HG02759 (cell line): Measurements from ENCODE around the gene GPR141.
"Not testable (repeated sequence)": the region's sequence is repeated elsewhere in the genome, so short reads cannot be mapped to it uniquely, and the experiment has no call there.

Experiments
- ATAC-seq: cut with Tn5 transposase; IDR thresholded peaks from one replicate; pipeline ENCODE4 v1.9.1; 2021; ENCODE audit warnings: mild to moderate bottlenecking, moderate library complexity; ENCODE audit not compliant: unreplicated experiment

Gene GPR141

DNA sequence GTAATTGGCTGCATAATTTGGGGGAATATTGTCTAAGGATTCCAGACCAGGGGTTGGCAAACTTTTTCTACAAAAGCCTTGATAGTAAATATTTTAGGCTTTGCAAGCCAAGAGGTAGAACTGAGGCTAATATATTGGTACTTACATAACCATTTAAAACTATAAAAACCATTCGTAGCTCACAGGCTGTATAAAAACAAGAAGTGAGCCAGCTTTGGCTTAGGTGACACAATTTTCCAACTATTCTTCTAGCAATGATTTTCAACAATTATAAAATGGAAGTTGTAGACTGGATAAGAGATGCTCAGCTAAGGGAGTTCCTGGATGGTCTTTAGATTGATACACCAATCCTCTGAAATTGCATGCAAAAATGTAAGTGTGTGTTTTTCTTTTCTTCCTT, 1.4 kb downstream of the GPR141 start:
- no peak for ATAC-seq

DNA sequence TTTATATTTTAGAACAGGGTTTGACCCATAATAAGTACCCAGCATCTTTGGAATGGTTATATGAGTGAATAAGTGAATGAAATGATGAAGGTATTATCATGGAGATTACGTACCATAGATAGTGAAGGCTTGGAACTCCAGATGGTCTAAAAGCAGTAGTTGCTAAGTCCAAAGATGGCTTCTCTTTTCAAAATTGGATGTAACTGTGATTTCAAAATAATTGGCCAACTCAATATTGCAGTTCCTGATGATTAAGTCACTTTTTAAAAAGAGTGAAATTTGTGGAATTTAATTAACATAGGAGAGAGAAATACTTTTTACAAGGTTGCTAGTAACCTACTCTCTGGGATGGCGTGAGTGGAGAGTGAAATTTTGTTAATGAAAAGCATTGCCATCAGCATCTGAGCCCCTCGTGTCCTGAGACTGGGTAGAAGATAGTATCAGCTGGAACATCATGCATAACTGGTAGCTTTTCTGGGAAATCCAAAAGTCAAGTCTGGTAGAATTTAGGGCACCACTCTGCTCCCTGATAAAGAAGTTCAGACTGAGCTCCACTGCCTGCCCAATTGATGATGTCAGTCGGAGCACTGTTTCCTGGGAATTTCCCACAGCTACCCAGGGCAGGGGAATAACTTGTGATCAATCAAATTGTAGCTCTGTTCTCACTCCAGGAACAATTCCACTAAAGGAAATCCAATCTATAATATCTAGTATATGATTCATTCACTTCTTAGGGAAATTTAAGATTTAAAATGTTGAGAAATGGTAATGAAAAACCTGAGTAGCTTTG, 3.2 kb downstream of the GPR141 start:
- no peak for ATAC-seq

DNA sequence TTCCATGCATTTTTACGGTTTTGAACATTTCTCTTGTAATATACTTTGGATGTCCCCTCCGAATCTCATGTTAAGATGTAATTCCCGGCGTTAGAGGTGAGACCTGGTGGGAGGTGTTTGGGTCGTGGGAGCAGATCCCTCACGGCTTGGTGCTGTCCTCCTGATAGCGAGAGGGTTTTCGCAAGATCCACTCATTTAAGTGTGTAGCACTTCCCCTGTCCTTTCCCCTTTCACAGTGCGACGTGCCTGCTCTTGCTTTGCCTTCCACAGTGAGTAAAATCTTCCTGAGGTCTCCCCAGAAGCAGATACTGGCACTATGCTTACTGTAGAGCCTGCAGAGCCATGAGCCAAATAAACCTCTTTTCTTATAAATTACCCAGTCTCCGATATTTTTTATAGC, 6.6 kb downstream of the GPR141 start:
- ATAC-seq = no peak

DNA sequence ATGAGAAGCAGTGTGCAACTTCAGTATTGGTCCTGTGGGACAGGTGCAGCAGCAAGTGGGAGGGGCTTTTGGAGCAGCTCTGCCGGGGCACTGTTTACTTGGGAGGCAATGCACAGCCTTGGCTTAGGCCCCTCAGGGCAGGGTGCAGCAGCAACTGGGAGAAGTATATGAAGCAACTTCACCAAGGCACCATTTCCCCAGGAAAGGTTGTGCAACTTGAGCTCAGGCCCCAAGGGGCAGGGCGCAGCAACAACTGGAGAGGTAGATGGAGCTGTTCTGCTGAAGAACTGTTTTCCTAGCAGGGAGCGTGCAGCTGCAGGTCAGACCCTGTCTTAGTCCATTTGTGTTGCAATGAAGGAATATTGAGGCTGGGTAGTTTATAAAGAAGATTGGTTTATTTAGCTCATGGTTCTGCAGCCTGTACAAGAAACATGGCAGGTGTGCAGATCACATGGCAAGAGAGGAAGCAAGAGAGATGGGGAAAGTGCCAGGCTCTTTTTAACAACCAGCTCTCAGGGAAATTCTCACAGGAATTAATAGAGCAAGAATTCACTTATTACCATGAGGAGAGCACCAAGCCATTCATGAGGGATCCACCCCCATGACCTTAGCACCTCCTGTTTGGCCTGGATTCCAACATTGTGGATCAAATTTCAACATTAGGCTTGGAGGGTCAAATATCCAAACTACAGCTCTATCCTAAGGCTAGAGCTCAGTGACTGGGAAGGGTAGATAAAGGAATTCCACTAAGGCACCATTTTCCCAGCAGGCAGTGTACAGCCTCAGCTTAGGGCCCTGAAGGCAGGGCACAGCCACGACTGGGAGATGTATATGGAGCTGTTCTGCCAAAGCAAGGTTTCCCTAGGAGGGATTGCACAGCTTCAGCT, 10.9 kb downstream of the GPR141 start:
- ATAC-seq = no peak

DNA sequence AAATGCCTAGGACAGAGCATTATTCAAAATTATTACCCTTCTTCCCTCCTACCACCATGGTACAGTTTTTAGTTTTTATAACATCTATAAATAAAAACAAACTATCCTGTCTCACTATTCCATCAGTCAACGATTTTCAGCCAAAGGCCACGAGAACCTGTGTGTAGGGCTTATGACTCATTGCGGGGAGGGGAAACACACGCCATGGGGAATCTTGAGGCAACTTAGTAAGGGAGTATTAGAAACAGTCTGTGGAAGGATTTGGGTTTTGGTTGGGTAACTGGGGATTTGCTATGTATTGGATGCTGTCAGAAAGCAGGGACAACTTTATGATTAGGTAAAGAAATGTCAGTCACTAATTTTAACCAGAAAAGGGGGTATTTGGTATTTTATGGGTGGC, 14.7 kb downstream of the GPR141 start:
- ATAC-seq = no peak

DNA sequence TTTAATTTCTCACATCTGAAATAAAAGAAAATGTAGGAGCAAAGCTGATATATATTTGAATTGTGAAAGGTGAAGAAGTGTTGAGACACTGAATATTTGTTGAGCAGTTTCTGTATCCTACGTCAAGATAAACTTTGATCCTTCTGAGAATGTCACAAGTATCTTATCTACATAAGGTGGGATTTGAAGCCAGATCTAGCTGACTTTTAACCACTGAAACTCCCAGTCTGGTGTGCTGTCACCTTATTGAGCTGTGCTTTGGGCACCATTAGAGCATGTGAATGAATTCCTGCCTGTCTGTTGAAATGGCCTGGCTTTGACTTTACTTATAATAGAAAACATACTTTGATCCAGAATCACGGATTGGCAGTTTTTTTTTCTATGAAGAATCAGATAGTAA, 15.2 kb downstream of the GPR141 start:
- no peak for ATAC-seq

DNA sequence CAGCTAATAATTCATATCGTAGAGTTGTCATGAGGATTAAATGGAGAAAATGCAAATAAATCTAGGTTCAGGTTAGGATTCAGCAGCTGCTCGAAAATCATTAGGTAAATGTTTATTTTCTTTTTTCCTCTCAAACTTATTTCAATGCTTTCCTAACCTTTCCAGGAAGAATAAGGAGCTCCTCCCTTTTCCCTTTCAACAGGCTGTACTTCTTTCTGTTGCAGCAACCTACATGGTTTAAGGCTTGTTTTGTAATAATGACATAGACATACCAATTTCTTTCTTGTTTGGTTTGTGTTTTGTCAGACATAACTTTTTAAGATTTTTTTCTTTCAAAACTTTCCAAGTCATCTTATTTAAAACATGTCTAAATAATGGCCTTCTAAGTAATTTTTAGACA, 18.2 kb downstream of the GPR141 start:
- ATAC-seq = no peak

DNA sequence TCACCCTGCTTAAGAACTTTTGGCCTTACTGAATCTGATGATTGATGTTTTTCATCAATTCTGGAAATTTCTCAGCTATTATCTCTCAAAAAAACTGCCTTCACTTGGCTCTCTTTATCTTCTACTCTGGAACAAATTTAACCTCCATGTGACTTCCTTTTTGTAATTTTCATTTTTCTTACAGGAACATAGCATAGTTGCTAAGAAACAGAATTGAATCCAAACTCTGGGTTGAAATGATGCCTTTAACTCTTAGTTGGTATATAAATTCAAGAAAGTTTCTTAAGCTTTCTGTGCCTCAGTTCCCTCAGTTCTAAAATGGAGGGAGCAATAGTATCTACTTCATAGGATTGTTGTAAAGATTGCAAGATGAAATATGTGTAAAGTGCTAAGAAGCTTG, 19.8 kb downstream of the GPR141 start:
- ATAC-seq = no peak

DNA sequence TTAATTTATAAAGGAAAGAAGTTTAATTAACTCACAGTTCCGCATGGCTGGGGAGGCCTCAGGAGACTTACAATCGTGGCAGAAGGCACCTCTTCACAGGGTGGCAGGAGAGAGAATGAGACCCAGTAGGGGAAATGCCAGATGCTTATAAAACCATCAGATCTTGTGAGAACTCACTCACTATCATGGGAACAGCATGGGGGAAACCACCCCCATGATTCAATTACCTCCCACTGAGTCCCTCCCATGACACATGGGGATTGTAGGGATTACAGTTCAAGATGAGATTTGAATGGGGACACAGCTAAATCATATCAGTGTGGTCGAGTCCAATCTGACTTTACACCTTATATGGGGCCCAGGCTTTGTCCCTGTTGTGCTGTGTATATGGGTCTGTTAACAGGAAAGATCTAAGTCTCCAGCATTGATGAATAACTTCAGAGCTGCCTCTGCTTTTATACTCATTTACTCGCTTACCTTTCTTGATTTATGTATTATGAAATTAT, 20.8 kb downstream of the GPR141 start:
- not testable (repeated sequence) for ATAC-seq

DNA sequence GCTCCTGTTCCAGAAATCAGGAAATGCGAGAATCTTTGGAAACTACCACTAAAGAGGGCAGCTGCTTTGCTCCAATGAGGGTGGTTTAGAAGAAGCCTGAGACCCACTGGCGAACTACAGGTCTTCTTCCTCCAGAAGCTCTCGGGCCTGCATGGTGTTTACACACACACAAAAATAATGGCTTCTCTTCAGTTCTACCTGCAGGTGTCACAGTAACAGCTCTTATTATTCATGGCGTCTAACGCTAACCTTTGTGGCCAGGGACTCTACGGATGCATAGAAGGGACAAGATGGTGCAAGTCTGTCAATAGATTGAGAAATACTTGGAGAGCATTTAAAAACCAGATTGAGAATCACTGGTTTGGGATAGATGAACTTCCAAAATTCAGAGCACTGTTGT, 22.4 kb downstream of the GPR141 start:
- no peak for ATAC-seq

DNA sequence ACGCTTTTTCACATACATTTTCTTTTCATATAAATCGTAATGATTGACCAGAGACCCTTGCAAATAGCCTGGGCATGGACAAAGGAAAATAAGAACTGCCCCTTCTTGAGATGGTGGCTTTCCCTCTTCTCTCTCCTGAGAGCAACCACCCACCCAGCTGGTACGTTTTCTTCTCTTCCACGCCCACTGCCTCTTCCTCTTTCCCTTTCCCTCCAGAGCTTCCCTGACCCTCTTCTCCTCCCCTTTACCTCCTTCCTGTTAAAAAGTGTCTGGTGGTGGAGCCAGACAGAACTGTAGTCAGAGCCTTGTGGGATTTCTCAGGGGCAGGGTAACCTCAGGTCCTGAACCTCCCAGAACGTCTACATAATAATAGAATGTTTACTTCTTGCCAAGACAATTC, 23.2 kb downstream of the GPR141 start:
- no peak for ATAC-seq

DNA sequence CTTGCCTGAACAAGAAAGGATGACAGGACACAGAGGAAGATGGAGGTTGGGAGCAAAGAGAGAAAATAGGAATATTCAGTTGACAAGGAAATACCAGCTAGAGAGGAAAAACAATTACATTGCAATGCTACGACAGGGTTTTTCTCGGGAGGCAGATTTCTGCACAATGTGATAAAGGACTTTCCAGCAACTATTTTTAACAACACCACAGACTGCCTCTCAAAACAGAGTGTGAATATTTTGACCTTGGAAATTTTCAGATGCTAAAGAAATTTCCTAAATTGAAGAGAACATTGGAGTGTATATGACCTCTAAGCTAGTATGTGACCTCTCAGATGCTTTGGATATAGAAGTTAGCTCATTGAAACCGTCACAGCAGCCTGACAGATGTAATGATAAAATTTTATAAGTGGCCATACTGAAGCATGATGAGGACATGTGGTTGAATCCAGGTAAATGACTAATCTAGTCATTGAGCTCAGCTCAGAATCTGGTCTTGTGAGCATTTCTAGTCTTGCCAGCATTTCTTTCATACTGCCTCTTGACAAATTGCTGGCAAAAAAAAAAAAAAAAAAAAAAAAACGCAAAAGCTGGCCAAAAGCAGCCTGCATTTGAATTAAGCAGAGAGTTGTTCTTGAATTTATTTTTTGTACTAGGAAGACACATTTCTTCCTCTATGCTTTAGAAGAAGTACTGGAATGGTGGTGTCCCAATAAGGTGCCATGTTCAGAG, 24.4 kb downstream of the GPR141 start:
- ATAC-seq = no peak

DNA sequence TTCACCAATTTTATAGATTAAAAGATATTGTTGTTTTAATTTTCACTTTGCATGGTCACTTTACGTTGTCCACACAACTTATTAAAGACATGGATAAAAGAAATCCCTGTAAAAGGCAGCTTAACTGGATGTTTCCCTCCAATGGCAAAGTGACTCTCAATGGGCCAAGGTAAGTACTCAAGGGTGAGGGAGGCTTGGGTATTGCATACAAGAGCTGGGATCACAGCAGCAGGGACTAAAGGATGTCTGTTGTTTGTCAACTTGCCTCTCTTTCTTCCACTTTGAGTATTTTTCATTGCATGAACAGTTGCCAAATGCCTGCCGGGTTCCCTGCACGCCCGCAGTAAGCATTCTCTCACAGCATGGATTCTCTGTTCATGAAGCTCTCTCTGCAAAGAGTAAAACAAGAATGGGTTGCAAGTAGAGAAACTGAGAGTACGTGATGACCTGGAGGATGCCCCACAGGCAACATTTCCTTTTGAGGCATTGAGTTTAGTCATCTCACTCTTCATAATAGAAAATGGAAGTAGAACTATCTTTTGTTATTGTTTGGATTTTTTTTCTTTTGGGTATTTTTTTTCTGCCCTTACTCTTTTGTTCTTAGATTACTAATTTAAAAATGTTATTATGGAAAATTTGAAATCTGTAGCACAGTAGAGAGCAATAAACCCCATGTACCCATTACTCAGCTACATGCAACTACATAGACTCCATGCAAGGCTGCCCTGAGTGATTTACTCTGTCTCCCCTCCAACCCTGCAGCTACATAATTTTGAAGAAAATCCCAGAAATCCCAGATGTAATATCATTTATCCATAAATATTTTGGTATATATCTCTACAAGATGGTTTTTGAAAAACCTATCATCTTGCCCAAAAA, 26.3 kb downstream of the GPR141 start:
- ATAC-seq = peak; percentile 94

DNA sequence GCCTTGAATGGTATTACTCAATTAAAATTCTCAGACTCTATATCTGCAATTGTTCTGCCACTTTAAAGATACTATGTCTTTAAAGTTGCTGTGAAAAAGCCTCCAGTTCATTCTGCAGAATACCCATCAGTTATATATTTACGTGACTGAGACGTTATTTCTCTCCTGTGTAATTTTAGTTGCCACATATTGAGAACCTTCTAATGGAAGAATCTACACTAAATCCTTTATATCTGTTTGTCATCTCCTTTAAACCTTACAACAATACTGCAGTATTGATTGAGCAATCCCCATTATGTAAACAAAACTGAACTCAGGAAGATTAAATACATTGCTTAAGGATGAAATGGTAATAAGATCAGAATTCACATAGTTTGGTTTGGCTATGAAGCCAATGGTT, 30.0 kb downstream of the GPR141 start:
- no peak for ATAC-seq

DNA sequence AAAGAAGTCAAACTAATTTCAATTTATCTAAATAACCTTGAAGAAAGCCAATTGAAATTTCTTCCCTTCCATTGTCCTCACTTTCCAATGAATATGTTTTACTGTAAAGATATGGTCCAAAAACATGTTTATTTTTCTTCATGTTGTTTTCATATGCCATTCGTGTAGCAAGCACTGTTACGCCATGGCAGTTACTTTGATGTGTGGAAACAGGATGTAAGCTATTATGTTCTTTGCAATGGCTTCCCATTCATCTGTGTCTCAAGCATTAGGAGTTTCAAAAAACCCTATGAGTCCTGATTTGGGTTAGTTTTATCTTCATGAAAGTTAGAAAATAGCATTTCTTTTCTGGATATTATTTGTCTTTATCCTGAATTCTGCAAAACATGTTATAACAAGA, 31.0 kb downstream of the GPR141 start:
- ATAC-seq = no peak

DNA sequence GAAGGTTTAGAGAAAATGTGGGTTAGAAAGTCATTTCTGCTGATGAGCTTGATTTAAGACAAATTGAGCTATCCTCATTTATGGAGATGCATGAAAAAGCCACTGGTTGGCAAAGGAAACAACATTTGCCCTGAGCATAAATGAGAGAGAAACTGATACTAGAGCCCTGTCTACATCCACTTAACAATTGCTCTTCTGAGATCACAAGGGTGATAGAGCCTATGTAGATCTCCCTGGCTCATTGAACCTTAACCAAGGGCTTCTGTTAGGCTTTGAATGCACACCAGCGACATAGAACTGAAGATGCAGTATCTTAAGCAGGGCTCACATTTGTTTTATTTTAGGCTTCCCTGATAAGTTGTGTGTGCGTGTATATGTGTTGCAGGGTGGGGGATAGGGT, 35.0 kb downstream of the GPR141 start:
- ATAC-seq = peak; percentile 62

DNA sequence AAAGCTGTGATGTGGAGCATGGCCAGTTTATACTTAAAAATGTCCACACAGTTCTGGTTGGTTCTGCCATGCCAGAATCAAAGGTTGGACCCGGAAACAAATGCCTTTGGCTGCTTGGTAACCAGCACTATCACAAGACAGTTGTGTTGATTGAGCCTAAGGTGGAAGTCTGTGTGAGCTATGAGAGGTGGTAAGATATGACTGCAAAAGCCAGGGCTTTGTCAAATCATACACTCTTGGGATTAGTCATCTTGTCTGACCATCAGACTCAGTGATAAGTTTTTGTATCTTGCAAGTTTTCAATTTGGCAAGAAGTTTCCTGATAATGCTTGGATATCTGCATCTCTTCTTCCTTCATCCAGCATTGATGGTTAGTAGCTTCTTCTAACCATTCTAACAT, 35.5 kb downstream of the GPR141 start:
- ATAC-seq = peak; percentile 95

DNA sequence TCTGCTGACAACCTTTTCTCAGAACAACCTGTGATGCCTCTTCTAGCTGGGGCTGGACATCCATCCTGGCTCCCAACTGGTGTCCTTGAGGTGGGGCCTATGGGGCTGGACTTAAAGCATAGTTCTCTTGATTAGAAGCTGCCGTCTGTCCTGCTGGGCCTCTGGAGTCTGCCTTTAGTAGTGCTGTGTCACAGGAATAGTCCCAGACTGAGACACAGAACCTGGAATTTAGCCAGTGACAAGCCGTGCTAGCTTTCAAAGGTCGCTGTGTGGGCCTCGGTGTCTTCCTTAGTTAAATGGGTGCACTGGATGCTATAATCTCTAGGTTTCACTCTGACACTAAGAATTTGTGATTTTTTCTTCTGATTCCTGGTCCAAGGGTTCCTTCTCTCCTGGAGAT, 41.2 kb downstream of the GPR141 start:
- ATAC-seq = no peak

DNA sequence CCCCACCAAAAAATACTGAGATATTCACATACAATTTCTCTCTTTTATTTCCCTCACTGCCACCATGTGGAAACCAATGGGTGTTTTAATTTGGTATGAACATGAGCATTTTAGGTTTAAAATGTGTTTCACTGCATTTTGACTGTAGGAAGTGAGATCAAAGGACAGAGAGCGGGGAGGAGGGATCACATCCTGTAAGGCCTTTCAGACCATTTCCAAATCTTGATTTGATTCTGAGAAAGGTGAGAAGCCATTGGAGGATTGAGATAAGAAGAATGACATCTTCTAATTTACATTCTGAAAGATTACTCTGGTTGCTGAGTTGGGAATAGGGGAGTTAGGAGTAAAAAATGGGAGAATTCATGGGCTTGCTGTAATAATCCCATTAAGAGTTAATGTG, 42.5 kb downstream of the GPR141 start:
- no peak for ATAC-seq

DNA sequence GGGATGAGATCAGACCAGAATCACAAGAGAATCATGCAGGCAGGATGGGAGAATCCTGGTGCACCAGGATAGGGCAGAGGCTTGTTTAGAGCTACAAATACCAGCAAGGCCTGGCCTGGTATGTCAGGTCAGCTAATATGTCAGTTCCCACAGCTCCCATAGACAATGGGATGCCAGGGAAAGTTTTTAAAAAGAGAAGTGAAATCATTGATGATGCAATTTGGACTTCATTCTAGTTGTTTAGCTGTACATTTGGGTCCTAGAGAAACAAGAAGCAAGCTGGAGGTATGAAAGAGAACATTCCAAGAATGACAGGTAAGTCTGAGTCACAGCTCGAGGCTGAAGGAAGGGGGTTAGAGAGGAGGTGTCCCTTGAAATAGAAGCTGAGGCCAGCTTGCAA, 45.2 kb downstream of the GPR141 start:
- ATAC-seq = peak; percentile 53
